ENCODE results near the gene PGAM2. TPM values are rescaled to one million over a fixed set of nuclear protein-coding genes. Genes with fewer than 3 reads are reported as not detected.
A peak's percentile ranks its signal among the peaks of the same experiment; 100 is the strongest.

PGAM2 gene
- total RNA-seq, 2 experiments from 2014 or later, result 0.49 TPM; not detected in 1

DNA sequence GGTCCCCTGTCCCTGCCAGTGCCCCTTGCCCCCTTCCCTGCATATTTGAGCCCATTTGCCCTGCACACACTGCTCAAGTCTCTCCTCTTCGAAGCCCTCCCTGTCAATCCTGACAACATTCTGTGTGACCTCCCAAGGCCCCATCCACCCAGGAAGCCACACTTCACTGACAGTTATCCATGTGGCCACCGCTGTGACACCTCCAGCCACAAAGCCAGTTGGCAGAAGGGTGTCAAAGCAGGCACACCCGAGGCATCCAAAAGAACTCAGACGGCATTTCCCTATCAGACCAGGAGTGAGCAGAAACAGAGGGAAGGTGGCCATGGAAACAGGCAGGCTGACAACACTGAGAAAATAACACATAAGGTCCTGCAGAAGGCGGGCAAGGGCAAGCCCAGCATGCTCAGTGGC lies 12.3 kb upstream of the PGAM2 start:
- ATAC-seq (no peak), DNase-seq (peak; percentile 40)
- intact Hi-C loops (cut with micrococcal nuclease), result no loop called here
- H3K4me1 Mint-ChIP-seq (ENCODE audit: low read depth), result peaks cover 47% of the 10 kb centered on the region
- peak overlapping the region; percentile 87 for H3K27ac Mint-ChIP-seq
- H3K4me3 Mint-ChIP-seq, result peak overlapping the region; percentile 3
- ChIA-PET CTCF (no interaction called here), POLR2A (interaction anchor here (1.3 to 8.2 kb wide), 2 partner anchors 12 to 33 kb away, joined by 5 to 79 read pairs; partner anchors contain the start of genes DBNL and PGAM2)
- TF ChIP-seq, protein P1, sequence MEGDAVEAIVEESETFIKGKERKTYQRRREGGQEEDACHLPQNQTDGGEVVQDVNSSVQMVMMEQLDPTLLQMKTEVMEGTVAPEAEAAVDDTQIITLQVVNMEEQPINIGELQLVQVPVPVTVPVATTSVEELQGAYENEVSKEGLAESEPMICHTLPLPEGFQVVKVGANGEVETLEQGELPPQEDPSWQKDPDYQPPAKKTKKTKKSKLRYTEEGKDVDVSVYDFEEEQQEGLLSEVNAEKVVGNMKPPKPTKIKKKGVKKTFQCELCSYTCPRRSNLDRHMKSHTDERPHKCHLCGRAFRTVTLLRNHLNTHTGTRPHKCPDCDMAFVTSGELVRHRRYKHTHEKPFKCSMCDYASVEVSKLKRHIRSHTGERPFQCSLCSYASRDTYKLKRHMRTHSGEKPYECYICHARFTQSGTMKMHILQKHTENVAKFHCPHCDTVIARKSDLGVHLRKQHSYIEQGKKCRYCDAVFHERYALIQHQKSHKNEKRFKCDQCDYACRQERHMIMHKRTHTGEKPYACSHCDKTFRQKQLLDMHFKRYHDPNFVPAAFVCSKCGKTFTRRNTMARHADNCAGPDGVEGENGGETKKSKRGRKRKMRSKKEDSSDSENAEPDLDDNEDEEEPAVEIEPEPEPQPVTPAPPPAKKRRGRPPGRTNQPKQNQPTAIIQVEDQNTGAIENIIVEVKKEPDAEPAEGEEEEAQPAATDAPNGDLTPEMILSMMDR (IDR thresholded peaks at IDR 0.05), result no peak
- H3K36me3 Mint-ChIP-seq (ENCODE audit: low read depth), result peaks cover 56% of the 10 kb centered on the region
- H3K9me3 Mint-ChIP-seq, result no peaks in the 10 kb centered on the region
- H3K27me3 Mint-ChIP-seq, result no peaks in the 10 kb centered on the region

DNA sequence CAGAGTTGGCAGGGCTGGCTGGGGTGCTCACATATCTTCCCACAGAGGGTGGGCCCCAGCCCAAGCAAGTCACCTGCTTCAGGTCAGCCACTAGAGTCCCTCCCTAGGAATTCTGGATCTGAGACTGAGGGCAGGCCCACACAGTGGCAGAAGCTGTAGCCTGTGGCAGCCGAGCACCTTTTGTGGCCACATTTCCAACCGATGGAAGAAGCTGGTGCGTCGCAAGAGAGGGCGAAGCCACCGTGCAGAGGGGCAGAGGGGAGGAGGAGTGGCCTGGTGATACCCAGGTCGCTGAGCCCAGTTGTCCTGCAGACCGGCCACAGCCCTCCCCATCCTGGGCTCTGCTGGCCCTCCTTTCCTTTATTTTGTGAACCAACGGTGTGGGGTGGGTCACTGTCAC lies 11.7 kb upstream of the PGAM2 start:
- no peaks in the 10 kb centered on the region for H3K9me3 Mint-ChIP-seq
- H3K36me3 Mint-ChIP-seq (ENCODE audit: low read depth), result peaks cover 57% of the 10 kb centered on the region
- peak overlapping the region; percentile 87 for H3K27ac Mint-ChIP-seq
- intact Hi-C loops (cut with micrococcal nuclease), result no loop called here
- POLR2A ChIA-PET, result interaction anchor here (1.1 to 8.2 kb wide), 2 partner anchors 11 to 29 kb away, joined by 3 to 79 read pairs; partner anchors contain the start of gene PGAM2
- H3K27me3 Mint-ChIP-seq, result no peaks in the 10 kb centered on the region
- no peak overlapping the region for H3K4me3 Mint-ChIP-seq
- TF ChIP-seq, protein P1 (IDR thresholded peaks at IDR 0.05), result no peak
- peaks cover 53% of the 10 kb centered on the region for H3K4me1 Mint-ChIP-seq (ENCODE audit: low read depth)
- DNase-seq, result no peak
- ATAC-seq, result no peak
- CTCF ChIA-PET, result no interaction called here

DNA sequence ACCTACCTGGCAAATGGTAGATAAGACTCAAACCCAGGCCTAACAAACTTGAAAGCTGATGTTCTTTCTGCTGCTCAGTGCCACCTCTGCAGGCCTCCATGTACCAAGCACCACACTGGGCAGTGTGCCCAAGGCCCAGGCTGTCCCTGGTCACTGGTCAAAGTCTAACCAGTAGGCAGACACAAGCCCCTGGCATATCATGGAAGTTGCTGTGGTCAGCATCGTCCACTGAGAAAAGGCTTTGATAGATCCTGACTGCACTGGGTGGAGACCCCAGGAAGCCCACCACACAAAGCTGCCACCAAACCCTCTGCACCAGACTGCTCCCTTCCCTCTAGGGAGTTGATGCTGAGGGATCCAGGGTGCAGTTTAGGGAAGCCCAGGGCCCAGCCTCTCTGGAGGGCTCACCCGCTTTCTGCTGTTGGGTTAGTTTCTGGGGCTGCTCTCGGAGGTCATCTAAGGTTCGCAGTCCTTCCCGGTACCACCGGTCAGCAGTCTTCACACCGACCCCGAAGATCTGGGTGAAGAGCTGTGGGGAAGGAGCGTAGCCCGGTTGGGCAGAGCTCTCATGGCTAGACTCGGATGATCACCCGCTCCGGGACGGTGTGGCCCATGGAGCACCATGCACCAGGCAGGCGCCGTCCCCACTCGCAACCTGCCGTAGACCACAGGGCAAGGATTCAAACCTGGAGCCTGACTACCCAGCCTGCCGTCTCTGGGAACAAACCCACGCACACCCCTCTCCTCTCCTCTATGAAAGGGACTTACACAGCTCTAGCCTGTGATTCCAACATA lies 10.9 kb upstream of the PGAM2 start:
- peaks cover 52% of the 10 kb centered on the region for H3K4me1 Mint-ChIP-seq (ENCODE audit: low read depth)
- TF ChIP-seq, protein P1 (IDR thresholded peaks at IDR 0.05), result no peak
- DNase-seq (no peak), ATAC-seq (no peak)
- no peaks in the 10 kb centered on the region for H3K27me3 Mint-ChIP-seq
- POLR2A ChIA-PET, result interaction anchor here (0.6 to 8.2 kb wide), 4 partner anchors 10 to 33 kb away, joined by 3 to 79 read pairs (median 4); partner anchors contain the start of gene PGAM2
- H3K36me3 Mint-ChIP-seq (ENCODE audit: low read depth), result peaks cover 55% of the 10 kb centered on the region
- peak overlapping the region; percentile 87 for H3K27ac Mint-ChIP-seq
- CTCF ChIA-PET, result interaction anchor here (0.6 to 1.2 kb wide), 2 partner anchors 29 to 239 kb away, joined by 3 read pairs; no protein-coding TSS in a partner anchor
- intact Hi-C loops (cut with micrococcal nuclease), result no loop called here
- H3K4me3 Mint-ChIP-seq, result no peak overlapping the region
- H3K9me3 Mint-ChIP-seq, result no peaks in the 10 kb centered on the region

DNA sequence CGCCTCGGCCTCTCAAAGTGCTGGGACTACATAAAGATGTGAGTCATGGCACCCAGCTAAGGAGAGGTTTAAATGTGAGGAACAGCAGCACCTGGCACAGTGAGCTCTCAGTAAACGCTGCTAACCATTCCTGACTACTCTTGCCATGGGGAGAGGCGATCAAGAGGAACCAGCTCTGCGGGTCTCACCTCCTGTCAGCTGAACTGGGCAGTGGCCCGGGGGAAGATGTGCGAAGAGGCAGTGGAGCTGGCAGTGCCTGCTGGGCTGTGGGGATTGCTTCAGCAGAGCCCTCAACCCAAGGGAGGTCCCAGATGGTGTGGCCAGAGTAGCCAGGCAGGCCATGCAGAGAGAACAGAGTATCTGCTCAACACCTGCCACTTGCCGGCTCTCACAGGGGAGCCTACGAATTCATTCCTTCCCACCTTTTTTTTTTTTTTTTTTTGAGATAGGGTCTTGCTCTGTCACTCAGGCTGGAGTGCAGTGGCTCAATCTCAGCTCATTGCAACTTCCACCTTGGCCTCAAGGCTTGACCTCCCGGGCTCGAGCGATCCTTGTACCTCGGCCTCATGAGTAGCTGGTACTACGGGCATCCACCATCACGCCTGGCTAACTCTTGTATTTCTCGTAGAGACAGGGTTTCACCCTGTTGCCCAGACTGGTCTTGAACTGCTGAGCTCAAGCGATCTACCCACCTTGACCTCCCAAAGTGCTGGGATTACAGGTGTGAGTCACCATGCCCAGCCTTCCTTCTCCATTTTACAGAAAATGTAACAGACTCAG lies 10.1 kb upstream of the PGAM2 start:
- H3K4me1 Mint-ChIP-seq (ENCODE audit: low read depth), result peaks cover 46% of the 10 kb centered on the region
- H3K4me3 Mint-ChIP-seq, result no peak overlapping the region
- ATAC-seq, result no peak
- H3K27ac Mint-ChIP-seq, result peak overlapping the region; percentile 86
- intact Hi-C loops (cut with micrococcal nuclease), result no loop called here
- H3K27me3 Mint-ChIP-seq, result no peaks in the 10 kb centered on the region
- ChIA-PET POLR2A (interaction anchor here (0.7 to 8.2 kb wide), 7 partner anchors 9 to 493 kb away, joined by 3 to 79 read pairs (median 4); partner anchors contain the start of genes PGAM2 and STK17A), CTCF (interaction anchor here (0.6 to 1.2 kb wide), 3 partner anchors 12 to 238 kb away, joined by 3 read pairs; no protein-coding TSS in a partner anchor)
- H3K9me3 Mint-ChIP-seq, result no peaks in the 10 kb centered on the region
- no peak for DNase-seq
- TF ChIP-seq, protein P1 (IDR thresholded peaks at IDR 0.05), result no peak
- H3K36me3 Mint-ChIP-seq (ENCODE audit: low read depth), result peaks cover 46% of the 10 kb centered on the region
